ENCODE results near the gene SARS2.

SARS2 gene

GRCh38 chr19:38907670-38908069 is 22.9 kb downstream of the SARS2 start:
- TF ChIP-seq REST (IDR thresholded peaks at IDR 0.05; ENCODE audit: insufficient read depth in 1 of 2, low read depth in 2 of 2, low read length in 2 of 2) = no peak
- TF ChIP-seq SIN3A (IDR thresholded peaks at IDR 0.05; ENCODE audit: borderline replicate concordance, insufficient read depth, low read length) = no peak
- TF ChIP-seq FOXP2 (optimal IDR thresholded peaks at IDR 0.05; ENCODE audit: borderline replicate concordance, extremely low read depth, extremely low read length, insufficient read depth) = no peak
- TF ChIP-seq POLR2AphosphoS5 (IDR thresholded peaks at IDR 0.05; ENCODE audit: low read depth, low read length) = no peak

- no peak for TF ChIP-seq TAF1 (IDR thresholded peaks at IDR 0.05; ENCODE audit: borderline replicate concordance, insufficient read depth, low read length)
- no peak for TF ChIP-seq FOXP2 (optimal IDR thresholded peaks at IDR 0.05; ENCODE audit: borderline replicate concordance, extremely low read depth, extremely low read length, insufficient read depth)
- no peak for TF ChIP-seq SIN3A (IDR thresholded peaks at IDR 0.05; ENCODE audit: borderline replicate concordance, insufficient read depth, low read length)
- TF ChIP-seq POLR2AphosphoS5 (IDR thresholded peaks at IDR 0.05; ENCODE audit: low read depth, low read length) = no peak
- TF ChIP-seq REST (IDR thresholded peaks at IDR 0.05; ENCODE audit: insufficient read depth in 1 of 2, low read depth in 2 of 2, low read length in 2 of 2) = no peak
Observed at GRCh38 chr19:38907227-38907626, 23.3 kb downstream of the SARS2 start.

GRCh38 chr19:38905620-38906019 is 24.9 kb downstream of the SARS2 start:
- TF ChIP-seq REST (IDR thresholded peaks at IDR 0.05; ENCODE audit: insufficient read depth in 1 of 2, low read depth in 2 of 2, low read length in 2 of 2) (no peak), TAF1 (IDR thresholded peaks at IDR 0.05; ENCODE audit: borderline replicate concordance, insufficient read depth, low read length) (no peak), POLR2AphosphoS5 (IDR thresholded peaks at IDR 0.05; ENCODE audit: low read depth, low read length) (no peak), FOXP2 (optimal IDR thresholded peaks at IDR 0.05; ENCODE audit: borderline replicate concordance, extremely low read depth, extremely low read length, insufficient read depth) (no peak), SIN3A (IDR thresholded peaks at IDR 0.05; ENCODE audit: borderline replicate concordance, insufficient read depth, low read length) (no peak)

- TF ChIP-seq REST (IDR thresholded peaks at IDR 0.05; ENCODE audit: insufficient read depth in 1 of 2, low read depth in 2 of 2, low read length in 2 of 2) (no peak), POLR2AphosphoS5 (IDR thresholded peaks at IDR 0.05; ENCODE audit: low read depth, low read length) (no peak), TAF1 (IDR thresholded peaks at IDR 0.05; ENCODE audit: borderline replicate concordance, insufficient read depth, low read length) (no peak), FOXP2 (optimal IDR thresholded peaks at IDR 0.05; ENCODE audit: borderline replicate concordance, extremely low read depth, extremely low read length, insufficient read depth) (no peak), SIN3A (IDR thresholded peaks at IDR 0.05; ENCODE audit: borderline replicate concordance, insufficient read depth, low read length) (no peak)
Observed at GRCh38 chr19:38904581-38905539, 25.7 kb downstream of the SARS2 start.

Measured in PFSK-1 (cell line).